Ishikawa (cell line): ENCODE results near the gene LDHD.

Source experiments
- CEBPB ChIP-seq: IDR thresholded peaks from 2 replicates; pipeline ENCODE4 v1.6.1; 2012
- CREB1 ChIP-seq: IDR thresholded peaks from 2 replicates; pipeline ENCODE4 v1.6.1; 2012; ENCODE audit warnings: low read depth
- EGR1 ChIP-seq: IDR thresholded peaks from 2 replicates; pipeline ENCODE4 v1.6.1; 2012
- EP300 ChIP-seq: IDR thresholded peaks from 2 replicates; pipeline ENCODE4 v1.6.1; 2012; ENCODE audit warnings: borderline replicate concordance
- FOXM1 ChIP-seq: IDR thresholded peaks from 2 replicates; pipeline ENCODE4 v1.6.1; 2012; ENCODE audit warnings: low read depth, borderline replicate concordance
- MAX ChIP-seq: IDR thresholded peaks from 2 replicates; pipeline ENCODE4 v1.6.1; 2012
- NFIC ChIP-seq: IDR thresholded peaks from 2 replicates; pipeline ENCODE4 v1.6.1; 2012
- RAD21 ChIP-seq: IDR thresholded peaks from 2 replicates; pipeline ENCODE4 v1.6.1; 2012; ENCODE audit warnings: low read depth
- REST ChIP-seq: IDR thresholded peaks from 2 replicates; pipeline ENCODE4 v1.6.1; 2012; ENCODE audit warnings: low read depth, mild to moderate bottlenecking
- TAF1 ChIP-seq: IDR thresholded peaks from 2 replicates; pipeline ENCODE4 v1.6.1; 2012; ENCODE audit warnings: low read depth, mild to moderate bottlenecking
- TCF12 ChIP-seq: IDR thresholded peaks from 2 replicates; pipeline ENCODE4 v1.6.1; 2012; ENCODE audit warnings: low read depth
- TEAD4 ChIP-seq: IDR thresholded peaks from 2 replicates; pipeline ENCODE4 v1.6.1; 2012
- USF1 ChIP-seq: IDR thresholded peaks from 2 replicates; pipeline ENCODE4 v1.6.1; 2012
- YY1 ChIP-seq: IDR thresholded peaks from 2 replicates; pipeline ENCODE4 v1.6.1; 2012; ENCODE audit warnings: low read depth
- ZBTB7A ChIP-seq: IDR thresholded peaks from 2 replicates; pipeline ENCODE4 v1.6.1; 2012; ENCODE audit warnings: low read depth

Gene LDHD

GRCh38 chr16:75103994-75104393, 12.6 kb downstream of the LDHD start:
- TF ChIP-seq TEAD4, result no peak
- TF ChIP-seq CREB1, result no peak
- TF ChIP-seq YY1, result no peak
- no peak for TF ChIP-seq MAX
- no peak for TF ChIP-seq TAF1
- TF ChIP-seq NFIC, result no peak
- TF ChIP-seq RAD21, result no peak
- no peak for TF ChIP-seq ZBTB7A
- no peak for TF ChIP-seq REST
- no peak for TF ChIP-seq CEBPB
- TF ChIP-seq FOXM1, result no peak

- no peak for TF ChIP-seq EGR1
- TF ChIP-seq TEAD4, result no peak
- no peak for TF ChIP-seq TAF1
- no peak for TF ChIP-seq CREB1
- no peak for TF ChIP-seq ZBTB7A
- no peak for TF ChIP-seq USF1
- TF ChIP-seq EP300, result no peak
- TF ChIP-seq RAD21, result no peak
- no peak for TF ChIP-seq REST
- TF ChIP-seq YY1, result no peak
- no peak for TF ChIP-seq TCF12
- no peak for TF ChIP-seq FOXM1
- no peak for TF ChIP-seq MAX
- no peak for TF ChIP-seq CEBPB
- no peak for TF ChIP-seq NFIC
Measured at GRCh38 chr16:75102595-75102994, 14.0 kb downstream of the LDHD start.

GRCh38 chr16:75101635-75102034, 14.9 kb downstream of the LDHD start:
- TF ChIP-seq CREB1, result no peak
- TF ChIP-seq TEAD4, result no peak

- TF ChIP-seq REST (no peak), ZBTB7A (no peak), TEAD4 (no peak), CEBPB (no peak), TAF1 (no peak), CREB1 (no peak), RAD21 (no peak), MAX (no peak), EGR1 (no peak), TCF12 (no peak), YY1 (no peak)
Measured at GRCh38 chr16:75100603-75100990, 16.0 kb downstream of the LDHD start.

GRCh38 chr16:75099738-75100602, 16.6 kb downstream of the LDHD start:
- TF ChIP-seq YY1 (peak; percentile 65; the same call in 1 of the 2 replicates), REST (no peak), TCF12 (peak; percentile 85), CREB1 (no peak), MAX (peak; percentile 75), EGR1 (peak; percentile 49; the same call in 1 of the 2 replicates), NFIC (peak; percentile 70), TEAD4 (peak; percentile 91), EP300 (peak; percentile 87), TAF1 (no peak), ZBTB7A (peak; percentile 77), FOXM1 (peak; percentile 54; the same call in 1 of the 2 replicates), RAD21 (peak; percentile 9; the same call in 1 of the 2 replicates), USF1 (0 out of 2 replicates have a peak, but pooled peaks have one; percentile 32), CEBPB (no peak)
